Vagina (tissue), 2 donors: ENCODE results near the gene SELENON. TPM values are rescaled to one million over a fixed set of nuclear protein-coding genes. Genes with fewer than 3 reads are reported as not detected.

Experiments used
- DNase-seq, 2 donors: peaks; one replicate each; pipeline ENCODE4 v3.0.0-alpha.2; 2017; ENCODE audit errors: extremely low spot score in 2 of 2
- H3K27ac ChIP-seq: fragments of 200-600 bp; sonication (generic); one replicate; pipeline ENCODE4 v1.5.1; 2019
- H3K27me3 ChIP-seq: fragments of 200-600 bp; sonication (generic); one replicate; pipeline ENCODE4 v1.5.1; 2019
- H3K36me3 ChIP-seq, 2 donors: fragments of 200-600 bp; sonication (generic); one replicate each; pipeline ENCODE4 v1.5.1; 2017 to 2019
- H3K4me1 ChIP-seq: fragments of 200-600 bp; sonication (generic); one replicate; pipeline ENCODE4 v1.5.1; 2019
- H3K4me3 ChIP-seq, 2 donors: fragments of 200-600 bp; sonication (generic); 1 replicate in 1 of 2; 2 replicates in 1 of 2; pipeline ENCODE4 v1.5.1; 2016 to 2019
- H3K9me3 ChIP-seq: fragments of 200-600 bp; sonication (generic); one replicate; pipeline ENCODE4 v1.5.1; 2019
- POLR2A ChIP-seq, 2 donors: fragments of 450-650 bp; IDR thresholded peaks; one replicate each; pipeline ENCODE4 v1.6.1; 2017; ENCODE audit warnings: antibody characterized with exemption in 2 of 2, mild to moderate bottlenecking in 2 of 2, moderate library complexity in 2 of 2
- POLR2AphosphoS5 ChIP-seq, 2 donors: sonication (generic); formaldehyde crosslinking; IDR thresholded peaks; one replicate each; pipeline ENCODE4 v1.9.0; 2017; ENCODE audit warnings: antibody characterized with exemption in 2 of 2, mild to moderate bottlenecking in 2 of 2, low read depth in 1 of 2; ENCODE audit not compliant: insufficient read depth in 1 of 2
- intact Hi-C: fragments of 100-400 bp; cut with DNase I; formaldehyde crosslinking; loops from one replicate; pipeline ENCODE4 v1.15.1; 2023
- total RNA-seq: library from RNA; depleted of rRNA; stranded (reverse); fragments of >200 nt; gene quantifications from one replicate; pipeline ENCODE4 v1.2.3, GENCODE V29; 2016
- TF ChIP-seq, protein P1 (sequence below), 3 experiments: fragments of 450-650 bp in 2 of 3; fragments of 200-600 bp in 1 of 3; sonication (generic) in 1 of 3; IDR thresholded peaks; one replicate each; pipeline ENCODE4 v1.5.1; 2017 to 2019; ENCODE audit warnings: antibody characterized with exemption in 3 of 3, mild to moderate bottlenecking in 2 of 3, moderate library complexity in 2 of 3

Gene SELENON
- total RNA-seq, 1 donor from 2014 or later, result 39.0 TPM

DNA sequence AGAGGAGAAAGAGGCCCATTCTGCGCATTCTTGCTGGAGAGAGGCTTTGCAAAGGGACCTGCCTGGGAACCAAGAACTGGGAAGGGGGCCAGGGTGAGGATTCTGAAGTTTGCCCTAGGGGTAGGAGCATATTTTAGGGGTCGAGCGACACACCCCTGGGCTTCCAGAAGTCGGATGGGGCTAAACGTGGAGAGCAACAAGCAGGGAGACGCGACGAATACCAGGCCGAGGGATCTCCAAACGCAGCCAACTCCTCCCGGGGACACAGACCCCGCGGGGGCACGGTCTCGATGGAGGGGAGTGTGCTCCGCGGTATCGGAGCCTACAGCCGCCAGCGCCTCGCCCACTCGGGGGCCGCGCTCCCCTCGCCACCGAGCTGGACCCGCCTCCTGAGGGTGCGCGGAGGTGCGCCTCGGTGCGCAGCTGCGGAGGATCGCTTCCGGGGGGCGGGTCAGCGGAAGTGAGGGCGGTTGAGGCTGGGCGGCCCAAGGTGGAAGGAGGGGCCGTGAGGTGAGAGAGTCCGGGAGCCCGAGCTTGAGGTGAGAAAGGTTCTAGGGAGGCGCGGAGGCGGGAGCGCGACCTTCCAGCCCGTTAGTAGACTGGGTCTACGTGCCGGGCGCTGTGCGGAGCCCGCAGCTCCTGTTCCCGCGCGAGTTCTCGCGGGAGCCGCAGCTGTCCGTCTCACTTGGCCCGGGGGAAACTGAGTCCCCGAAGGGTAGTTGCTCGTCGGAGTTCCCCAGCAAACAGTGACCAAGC lies 19.7 kb downstream of the SELENON start, which contains the start of gene MTFR1L:
MTFR1L (plus strand) TSS at position 464 of the 756 bp plus-strand sequence. CDS start 3,151 bp downstream, outside the sequence.
- no peaks in the 10 kb centered on the region for H3K9me3 ChIP-seq
- DNase-seq, result peak in 1 of 2 donors; percentile 89
- H3K27me3 ChIP-seq, result no peaks in the 10 kb centered on the region
- H3K4me1 ChIP-seq, result peaks cover 41% of the 10 kb centered on the region
- H3K27ac ChIP-seq, result peak within 1 kb of the TSS; percentile 81
- TF ChIP-seq POLR2AphosphoS5 (IDR thresholded peaks at IDR 0.05; ENCODE audit: insufficient read depth in 1 of 2, low read depth in 1 of 2) (peak; percentile 73 to 99), POLR2A (IDR thresholded peaks at IDR 0.05) (peak in 1 of 2 donors; percentile 85)
- TF ChIP-seq, protein P1, sequence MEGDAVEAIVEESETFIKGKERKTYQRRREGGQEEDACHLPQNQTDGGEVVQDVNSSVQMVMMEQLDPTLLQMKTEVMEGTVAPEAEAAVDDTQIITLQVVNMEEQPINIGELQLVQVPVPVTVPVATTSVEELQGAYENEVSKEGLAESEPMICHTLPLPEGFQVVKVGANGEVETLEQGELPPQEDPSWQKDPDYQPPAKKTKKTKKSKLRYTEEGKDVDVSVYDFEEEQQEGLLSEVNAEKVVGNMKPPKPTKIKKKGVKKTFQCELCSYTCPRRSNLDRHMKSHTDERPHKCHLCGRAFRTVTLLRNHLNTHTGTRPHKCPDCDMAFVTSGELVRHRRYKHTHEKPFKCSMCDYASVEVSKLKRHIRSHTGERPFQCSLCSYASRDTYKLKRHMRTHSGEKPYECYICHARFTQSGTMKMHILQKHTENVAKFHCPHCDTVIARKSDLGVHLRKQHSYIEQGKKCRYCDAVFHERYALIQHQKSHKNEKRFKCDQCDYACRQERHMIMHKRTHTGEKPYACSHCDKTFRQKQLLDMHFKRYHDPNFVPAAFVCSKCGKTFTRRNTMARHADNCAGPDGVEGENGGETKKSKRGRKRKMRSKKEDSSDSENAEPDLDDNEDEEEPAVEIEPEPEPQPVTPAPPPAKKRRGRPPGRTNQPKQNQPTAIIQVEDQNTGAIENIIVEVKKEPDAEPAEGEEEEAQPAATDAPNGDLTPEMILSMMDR (IDR thresholded peaks at IDR 0.05), result no peak
- intact Hi-C loops, result no loop called here
- H3K4me3 ChIP-seq, result peak within 1 kb of the TSS; percentile 77 to 82
- H3K36me3 ChIP-seq, result peaks cover 0 to 7% of the 10 kb centered on the region in 2 donors

DNA sequence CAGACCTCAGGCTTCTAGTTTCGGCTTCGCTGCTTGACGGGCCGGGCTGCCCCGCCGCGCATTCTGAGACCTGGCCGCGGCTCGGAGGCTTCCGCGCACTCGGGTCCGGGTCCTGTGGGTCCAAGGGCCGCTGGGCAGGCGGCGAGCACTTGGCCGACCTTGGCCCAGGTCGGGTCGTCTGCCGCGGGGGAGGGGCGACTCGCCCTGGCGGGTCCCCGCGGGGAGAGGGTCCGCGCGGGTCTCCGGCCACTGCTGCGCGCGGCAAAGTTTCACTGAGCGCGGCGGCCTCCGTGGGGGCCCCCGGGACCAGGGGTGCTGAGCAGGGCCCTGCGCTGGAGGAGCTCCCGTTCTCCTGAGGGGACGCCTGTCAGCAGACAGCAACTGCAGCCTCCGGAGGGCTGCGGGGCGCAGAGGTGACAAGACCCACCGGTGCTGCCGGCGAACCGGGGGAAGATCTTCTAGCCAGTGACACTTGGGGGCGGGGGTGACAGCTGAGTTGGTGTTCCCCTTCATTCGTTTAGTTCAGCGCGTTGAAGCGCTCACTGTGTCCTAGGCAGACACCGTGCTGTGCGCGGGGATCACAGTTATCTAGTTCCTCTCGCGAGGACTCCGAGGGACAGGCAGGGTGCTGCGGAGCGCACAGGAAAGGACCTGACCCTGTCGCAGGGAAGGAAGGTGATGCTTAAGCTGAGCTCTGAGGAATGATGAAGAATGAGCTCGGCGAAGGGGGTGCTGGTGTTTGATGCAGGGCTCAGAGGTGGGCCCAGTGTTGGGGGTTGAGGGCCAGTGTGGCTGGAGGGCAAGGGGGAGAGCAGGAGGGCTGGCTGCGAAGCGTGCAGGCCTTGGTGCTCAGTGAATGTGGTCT lies 20.5 kb downstream of the SELENON start:
- intact Hi-C loops, result no loop called here

DNA sequence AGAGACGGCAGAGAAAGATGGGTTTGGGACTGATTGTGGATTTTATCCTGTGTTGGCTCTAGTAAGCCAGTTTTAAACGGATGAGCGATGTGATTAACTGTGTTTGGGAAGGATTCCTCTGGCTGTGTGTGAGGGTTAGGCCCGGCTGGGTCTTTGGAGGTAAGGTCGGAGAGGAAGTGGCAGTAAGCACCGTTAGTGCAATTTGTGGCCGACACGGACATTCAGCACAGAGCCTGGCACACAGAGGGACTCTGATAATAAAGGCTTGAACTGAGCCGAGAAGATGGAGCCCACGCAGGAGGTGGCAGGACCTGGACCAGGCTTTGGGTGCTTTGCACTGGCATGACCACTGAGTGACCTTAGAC lies 21.1 kb downstream of the SELENON start:
- Histone ChIP-seq H3K4me1 (peaks cover 41% of the 10 kb centered on the region), H3K27ac (peak overlapping the region; percentile 81), H3K4me3 (peak overlapping the region; percentile 77 to 82), H3K36me3 (peaks cover 0 to 5% of the 10 kb centered on the region in 2 donors), H3K27me3 (no peaks in the 10 kb centered on the region), H3K9me3 (no peaks in the 10 kb centered on the region)
- intact Hi-C loops, result no loop called here
- DNase-seq, result no peak
- no peak for TF ChIP-seq POLR2A (IDR thresholded peaks at IDR 0.05)
- TF ChIP-seq, protein P1 (IDR thresholded peaks at IDR 0.05), result no peak
- TF ChIP-seq POLR2AphosphoS5 (IDR thresholded peaks at IDR 0.05; ENCODE audit: insufficient read depth in 1 of 2, low read depth in 1 of 2), result no peak

More for the DNA sequence above, 20.5 kb downstream of the SELENON start:
- H3K36me3 ChIP-seq, result peaks cover 0 to 2% of the 10 kb centered on the region in 2 donors
- H3K27ac ChIP-seq, result peak overlapping the region; percentile 81
- H3K4me1 ChIP-seq, result peaks cover 41% of the 10 kb centered on the region
- no peaks in the 10 kb centered on the region for H3K27me3 ChIP-seq
- H3K9me3 ChIP-seq, result no peaks in the 10 kb centered on the region
- no peak for DNase-seq
- no peak for TF ChIP-seq POLR2AphosphoS5 (IDR thresholded peaks at IDR 0.05; ENCODE audit: insufficient read depth in 1 of 2, low read depth in 1 of 2)
- no peak for TF ChIP-seq POLR2A (IDR thresholded peaks at IDR 0.05)
- TF ChIP-seq, protein P1 (IDR thresholded peaks at IDR 0.05), result no peak
- H3K4me3 ChIP-seq, result peak overlapping the region; percentile 77 to 82

DNA sequence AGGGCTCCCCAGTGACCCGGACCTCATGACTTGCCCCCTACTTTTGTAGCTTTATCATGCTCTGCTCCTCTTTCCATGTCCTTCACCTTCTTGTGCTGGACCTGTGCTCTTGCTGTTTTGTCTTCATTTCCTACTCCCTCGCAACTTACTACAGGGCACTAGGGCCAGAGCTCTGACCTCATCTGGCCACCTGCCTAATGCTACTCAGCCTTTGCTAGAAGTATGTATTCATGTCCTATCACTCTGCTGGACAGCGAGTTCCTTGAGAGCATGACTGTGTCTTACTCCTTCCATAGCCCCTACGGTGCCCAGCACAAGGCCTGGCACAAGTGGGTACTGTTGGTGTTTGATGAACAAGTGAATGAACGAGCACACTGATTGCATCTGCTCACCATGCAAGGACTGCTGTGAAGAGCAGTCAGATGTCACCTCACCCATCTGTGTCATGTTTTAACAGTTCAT lies 21.7 kb downstream of the SELENON start:
- H3K36me3 ChIP-seq, result peaks cover 0 to 11% of the 10 kb centered on the region in 2 donors
- H3K9me3 ChIP-seq, result no peaks in the 10 kb centered on the region
- intact Hi-C loops, result no loop called here
- no peak for DNase-seq
- H3K27ac ChIP-seq, result no peak overlapping the region
- TF ChIP-seq, protein P1 (IDR thresholded peaks at IDR 0.05), result no peak
- TF ChIP-seq POLR2AphosphoS5 (IDR thresholded peaks at IDR 0.05; ENCODE audit: insufficient read depth in 1 of 2, low read depth in 1 of 2) (no peak), POLR2A (IDR thresholded peaks at IDR 0.05) (no peak)
- peak overlapping the region in 1 of 2 donors; percentile 77 for H3K4me3 ChIP-seq
- H3K27me3 ChIP-seq, result no peaks in the 10 kb centered on the region
- H3K4me1 ChIP-seq, result peaks cover 41% of the 10 kb centered on the region
